Keratinocyte (primary cell): ENCODE measurements around the gene STRA6. TPM values are rescaled to one million over a fixed set of nuclear protein-coding genes. Genes with fewer than 3 reads are reported as not detected.

Experiments used
- DNase-seq: peaks from one replicate; pipeline ENCODE4 v3.0.0-alpha.2; 2011; ENCODE audit warnings: low read depth, missing footprints, low spot score
- FAIRE-seq: peaks from 2 replicates; lab custom pipeline; 2011; peaks lifted over from hg19 to GRCh38; lab: Jason Lieb, UNC
- H2AFZ ChIP-seq: 2 replicates; pipeline ENCODE4 v1.6.0; 2012; ENCODE audit warnings: low read length, control low read depth, inconsistent platforms; ENCODE audit not compliant: control insufficient read depth
- H3K27ac ChIP-seq: 2 replicates; pipeline ENCODE4 v1.5.1; 2011; ENCODE audit warnings: low read length; ENCODE audit not compliant: control insufficient read depth, insufficient read depth
- H3K27me3 ChIP-seq: 3 replicates; pipeline ENCODE4 v1.6.0; 2011; ENCODE audit warnings: low read length; ENCODE audit not compliant: control insufficient read depth, insufficient read depth; ENCODE audit errors: extremely low read depth
- H3K36me3 ChIP-seq, 2 experiments: 2 replicates in 1 of 2; 3 replicates in 1 of 2; pipeline ENCODE4 v1.5.1; 2011; ENCODE audit warnings: low read length in 2 of 2, mild to moderate bottlenecking in 1 of 2; ENCODE audit not compliant: control insufficient read depth in 2 of 2, insufficient read depth in 2 of 2; ENCODE audit errors: extremely low read depth in 1 of 2
- H3K4me1 ChIP-seq: 3 replicates; pipeline ENCODE4 v1.5.1; 2011; ENCODE audit warnings: low read length; ENCODE audit not compliant: control insufficient read depth, insufficient read depth; ENCODE audit errors: extremely low read depth
- H3K4me2 ChIP-seq: 3 replicates; pipeline ENCODE4 v1.6.0; 2011; ENCODE audit warnings: low read depth, low read length; ENCODE audit not compliant: control insufficient read depth, insufficient read depth; ENCODE audit errors: extremely low read depth
- H3K4me3 ChIP-seq, 3 experiments: fragments of 200-600 bp in 1 of 3; sonication (generic) in 1 of 3; 2 replicates in 2 of 3; 3 replicates in 1 of 3; pipeline ENCODE4 v1.5.1; 2011 to 2016; ENCODE audit warnings: low read length in 3 of 3, mild to moderate bottlenecking in 3 of 3, control low read depth in 2 of 3, inconsistent platforms in 1 of 3, low read depth in 1 of 3, mixed read lengths in 1 of 3, mixed run types in 1 of 3, moderate library complexity in 1 of 3; ENCODE audit not compliant: control insufficient read depth in 2 of 3, insufficient read depth in 2 of 3; ENCODE audit errors: extremely low read depth in 1 of 3
- H3K79me2 ChIP-seq: 2 replicates; pipeline ENCODE4 v1.6.0; 2012; ENCODE audit warnings: low read length; ENCODE audit not compliant: control insufficient read depth, insufficient read depth
- H3K9ac ChIP-seq: 3 replicates; pipeline ENCODE4 v1.6.0; 2011; ENCODE audit warnings: low read length; ENCODE audit not compliant: control insufficient read depth, insufficient read depth; ENCODE audit errors: extremely low read depth
- H3K9me1 ChIP-seq: 3 replicates; pipeline ENCODE4 v1.6.0; 2011; ENCODE audit warnings: low read length; ENCODE audit not compliant: control insufficient read depth, insufficient read depth; ENCODE audit errors: extremely low read depth
- H3K9me3 ChIP-seq: 2 replicates; pipeline ENCODE4 v1.5.1; 2012; ENCODE audit warnings: low read depth, low read length; ENCODE audit not compliant: control insufficient read depth
- H4K20me1 ChIP-seq: 3 replicates; pipeline ENCODE4 v1.6.0; 2011; ENCODE audit warnings: low read length; ENCODE audit not compliant: control insufficient read depth, insufficient read depth; ENCODE audit errors: extremely low read depth
- EZH2 ChIP-seq: IDR thresholded peaks from one replicate; pipeline ENCODE4 v1.6.1; 2012; ENCODE audit warnings: inconsistent platforms, mild to moderate bottlenecking, low read length, moderate library complexity
- dilution Hi-C: fragments of 300-500 bp; cut with MboI; formaldehyde crosslinking; loops from one replicate; pipeline ENCODE4 v1.7.0; 2020; ENCODE audit warnings: low sequenced_read_pairs; ENCODE audit not compliant: extremely low pct_ligation_motif_present
- polyA plus RNA-seq, 5 experiments: library from polyadenylated mRNA; depleted of rRNA in 3 of 5; stranded (reverse) in 3 of 5; stranded (forward) in 1 of 5; unstranded in 1 of 5; fragments of >200 nt; gene quantifications; 1 replicate in 1 of 5; 2 replicates in 3 of 5; 3 replicates in 1 of 5; pipeline versions ENCODE4 v1.2.1 to v1.2.3, GENCODE V29; 2011 to 2012; ENCODE audit warnings: missing spikeins in 2 of 5, low read depth in 1 of 5, low replicate concordance in 1 of 5
- TF ChIP-seq, protein P1 (sequence below), 3 experiments: IDR thresholded peaks in 1 of 3; conservative IDR thresholded peaks in 1 of 3; optimal IDR thresholded peaks in 1 of 3; 2 replicates in 2 of 3; 3 replicates in 1 of 3; pipeline versions ENCODE3 to v1.5.1; 2011; ENCODE audit warnings: low read length in 3 of 3, mild to moderate bottlenecking in 3 of 3, moderate library complexity in 2 of 3, control low read depth in 1 of 3, inconsistent platforms in 1 of 3; ENCODE audit not compliant: insufficient read depth in 2 of 3; ENCODE audit errors: extremely low read depth in 1 of 3

Gene STRA6
- polyA plus RNA-seq, 1 donor (not counting 4 experiments of a cell fraction or from before 2014, with no cell fraction given) = not detected

DNA sequence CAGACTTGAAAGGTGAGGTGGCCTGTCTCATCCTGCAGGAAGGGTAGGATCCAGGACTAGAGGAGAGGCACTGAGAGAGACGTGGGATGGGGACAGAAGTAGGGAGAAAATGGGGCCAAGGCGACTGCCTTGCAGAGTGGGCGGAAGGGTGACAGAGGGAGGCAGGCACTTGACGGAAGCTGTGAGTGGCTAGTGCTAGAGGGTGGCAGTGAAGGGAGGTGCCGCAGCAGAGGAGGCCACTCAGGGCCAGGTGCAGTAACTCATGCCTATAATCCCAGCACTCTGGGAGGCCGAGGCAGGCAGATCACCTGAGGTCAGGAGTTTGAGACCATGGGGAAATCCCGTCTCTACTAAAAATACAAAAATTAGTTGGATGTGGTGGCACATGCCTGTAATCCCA lies 40.8 kb upstream of the STRA6 start:
- Histone ChIP-seq H3K4me1 (peaks cover 15% of the 10 kb centered on the region), H3K4me3 (no peak overlapping the region), H3K79me2 (no peaks in the 10 kb centered on the region), H3K9me3 (no peaks in the 10 kb centered on the region), H3K27me3 (peaks cover 23% of the 10 kb centered on the region), H4K20me1 (no peaks in the 10 kb centered on the region), H3K4me2 (no peak overlapping the region), H3K9ac (no peak overlapping the region), H3K9me1 (no peaks in the 10 kb centered on the region), H3K36me3 (no peaks in the 10 kb centered on the region), H3K27ac (no peak overlapping the region), H2AFZ (no peak overlapping the region)
- dilution Hi-C loops = no loop called here
- FAIRE-seq (no peak), DNase-seq (no peak)
- TF ChIP-seq, protein P1, sequence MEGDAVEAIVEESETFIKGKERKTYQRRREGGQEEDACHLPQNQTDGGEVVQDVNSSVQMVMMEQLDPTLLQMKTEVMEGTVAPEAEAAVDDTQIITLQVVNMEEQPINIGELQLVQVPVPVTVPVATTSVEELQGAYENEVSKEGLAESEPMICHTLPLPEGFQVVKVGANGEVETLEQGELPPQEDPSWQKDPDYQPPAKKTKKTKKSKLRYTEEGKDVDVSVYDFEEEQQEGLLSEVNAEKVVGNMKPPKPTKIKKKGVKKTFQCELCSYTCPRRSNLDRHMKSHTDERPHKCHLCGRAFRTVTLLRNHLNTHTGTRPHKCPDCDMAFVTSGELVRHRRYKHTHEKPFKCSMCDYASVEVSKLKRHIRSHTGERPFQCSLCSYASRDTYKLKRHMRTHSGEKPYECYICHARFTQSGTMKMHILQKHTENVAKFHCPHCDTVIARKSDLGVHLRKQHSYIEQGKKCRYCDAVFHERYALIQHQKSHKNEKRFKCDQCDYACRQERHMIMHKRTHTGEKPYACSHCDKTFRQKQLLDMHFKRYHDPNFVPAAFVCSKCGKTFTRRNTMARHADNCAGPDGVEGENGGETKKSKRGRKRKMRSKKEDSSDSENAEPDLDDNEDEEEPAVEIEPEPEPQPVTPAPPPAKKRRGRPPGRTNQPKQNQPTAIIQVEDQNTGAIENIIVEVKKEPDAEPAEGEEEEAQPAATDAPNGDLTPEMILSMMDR (optimal IDR thresholded peaks at IDR 0.05 in 1 of 3, IDR thresholded peaks at IDR 0.05 in 1 of 3, conservative IDR thresholded peaks at IDR 0.05 in 1 of 3; ENCODE audit: extremely low read depth in 1 of 3, insufficient read depth in 2 of 3, low read length in 3 of 3) = no peak
- TF ChIP-seq EZH2 = no peak

DNA sequence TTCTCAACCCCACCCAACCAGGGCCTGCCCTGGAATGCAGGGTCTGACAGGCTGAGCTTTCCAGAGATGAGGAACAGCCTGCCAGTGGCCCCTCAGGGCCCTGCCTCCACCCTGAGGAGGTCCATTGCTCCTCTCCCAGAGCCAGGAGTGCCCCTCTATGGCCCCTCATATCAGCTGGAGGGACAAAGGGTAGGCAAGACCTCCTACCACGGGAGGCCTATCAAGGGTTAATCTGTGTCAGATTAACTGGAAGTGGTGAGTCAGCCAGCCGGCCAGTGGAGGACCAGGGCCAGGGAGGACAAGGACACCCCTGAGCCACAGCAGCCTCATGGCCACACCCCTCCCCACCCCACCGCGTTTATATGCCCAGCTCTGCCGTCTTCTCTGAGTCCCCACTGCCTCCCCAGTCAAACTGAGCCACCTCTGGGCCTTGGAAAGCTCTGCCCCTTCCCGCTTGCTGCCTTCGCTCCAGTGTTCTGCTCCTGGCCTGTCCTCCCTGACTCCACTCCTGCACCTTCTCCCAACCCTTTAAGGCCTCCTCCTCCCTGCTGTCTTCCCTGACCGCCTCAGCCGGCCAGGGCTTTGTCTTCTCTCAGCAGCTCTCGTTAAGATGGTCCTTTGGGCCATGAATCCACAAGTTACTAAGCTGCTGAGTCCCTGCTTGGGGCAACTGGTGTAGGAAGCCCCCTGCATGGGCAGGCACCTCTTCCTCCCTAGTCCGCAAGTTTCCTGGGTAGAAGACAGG lies 40.0 kb upstream of the STRA6 start:
- no peak for TF ChIP-seq EZH2
- Histone ChIP-seq H3K4me3 (no peak overlapping the region), H2AFZ (no peak overlapping the region), H3K36me3 (no peaks in the 10 kb centered on the region), H3K9me1 (no peaks in the 10 kb centered on the region), H3K27me3 (peaks cover 23% of the 10 kb centered on the region), H3K9me3 (no peaks in the 10 kb centered on the region), H4K20me1 (no peaks in the 10 kb centered on the region), H3K9ac (no peak overlapping the region), H3K4me2 (no peak overlapping the region), H3K4me1 (peaks cover 15% of the 10 kb centered on the region), H3K27ac (no peak overlapping the region), H3K79me2 (no peaks in the 10 kb centered on the region)
- no peak for FAIRE-seq
- DNase-seq = no peak
- dilution Hi-C loops = no loop called here
